ENCODE results near the gene SLC4A11.

Gene SLC4A11

GRCh38 chr20:3245711-3246110, 6.7 kb upstream of the SLC4A11 start:
- no peak for DNase-seq

GRCh38 chr20:3245156-3245555, 6.2 kb upstream of the SLC4A11 start:
- DNase-seq = no peak

GRCh38 chr20:3244613-3245012, 5.6 kb upstream of the SLC4A11 start:
- no peak for DNase-seq

- DNase-seq = no peak
Observed at GRCh38 chr20:3243718-3244358, 4.8 kb upstream of the SLC4A11 start.

- no peak for DNase-seq
Observed at GRCh38 chr20:3242172-3242692, 3.2 kb upstream of the SLC4A11 start.

- no peak for DNase-seq
Observed at GRCh38 chr20:3240776-3241363, 1.9 kb upstream of the SLC4A11 start.

- no peak for DNase-seq
Observed at GRCh38 chr20:3239867-3240775, 1.1 kb upstream of the SLC4A11 start.

GRCh38 chr20:3238616-3239025, 369 bp downstream of the SLC4A11 start:
- no peak for DNase-seq

- DNase-seq = no peak
Observed at GRCh38 chr20:3237958-3238615, 903 bp downstream of the SLC4A11 start.

GRCh38 chr20:3237011-3237957, 1.7 kb downstream of the SLC4A11 start:
- no peak for DNase-seq

GRCh38 chr20:3235666-3236324, 3.2 kb downstream of the SLC4A11 start:
- DNase-seq = no peak

GRCh38 chr20:3233991-3234498, 4.9 kb downstream of the SLC4A11 start:
- DNase-seq = no peak

- DNase-seq = no peak
Observed at GRCh38 chr20:3233131-3233990, 5.6 kb downstream of the SLC4A11 start.

GRCh38 chr20:3231889-3232588, 7.0 kb downstream of the SLC4A11 start:
- DNase-seq = no peak

- DNase-seq = no peak
Observed at GRCh38 chr20:3231116-3231515, 7.9 kb downstream of the SLC4A11 start.

GRCh38 chr20:3229798-3230197, 9.2 kb downstream of the SLC4A11 start:
- no peak for DNase-seq

GRCh38 chr20:3229158-3229557, 9.8 kb downstream of the SLC4A11 start:
- no peak for DNase-seq

- DNase-seq = no peak
Observed at GRCh38 chr20:3228750-3229032, 10.3 kb downstream of the SLC4A11 start.

GRCh38 chr20:3227936-3228749, 10.8 kb downstream of the SLC4A11 start:
- DNase-seq = no peak
